GM18873 (cell line): ENCODE results near the gene VASH1.
A peak's percentile ranks its signal among the peaks of the same experiment; 100 is the strongest.

ENCODE experiments used
- ATAC-seq: cut with Tn5 transposase; IDR thresholded peaks from one replicate; pipeline ENCODE4 v1.9.1; 2021; ENCODE audit warnings: mild to moderate bottlenecking, moderate library complexity, moderate number of reproducible peaks; ENCODE audit not compliant: unreplicated experiment, low FRiP score

VASH1 gene

GRCh38 chr14:76741074-76741473, 20.2 kb upstream of the VASH1 start:
- no peak for ATAC-seq

DNA sequence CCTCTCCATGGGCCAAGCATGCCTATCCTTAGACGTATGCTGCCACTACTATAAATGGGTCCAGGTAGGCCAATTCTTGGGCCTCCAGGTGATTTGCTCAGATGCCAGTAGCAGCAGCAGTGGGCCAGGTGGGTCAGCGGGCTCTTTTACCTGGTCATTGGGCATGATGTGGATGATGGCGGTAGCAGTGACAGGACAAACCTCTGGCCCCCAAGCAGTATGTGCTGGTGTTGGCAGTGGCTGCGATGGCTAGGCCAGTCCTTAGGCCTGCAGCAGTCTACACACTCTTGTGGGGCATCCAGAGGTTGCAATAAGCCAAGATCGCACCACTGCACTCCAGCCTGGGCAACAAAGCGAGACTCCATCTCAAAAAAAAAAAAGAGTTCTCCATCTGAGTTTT, 19.1 kb upstream of the VASH1 start:
- no peak for ATAC-seq

- no peak for ATAC-seq
Measured at GRCh38 chr14:76742966-76743365, 18.3 kb upstream of the VASH1 start.

DNA sequence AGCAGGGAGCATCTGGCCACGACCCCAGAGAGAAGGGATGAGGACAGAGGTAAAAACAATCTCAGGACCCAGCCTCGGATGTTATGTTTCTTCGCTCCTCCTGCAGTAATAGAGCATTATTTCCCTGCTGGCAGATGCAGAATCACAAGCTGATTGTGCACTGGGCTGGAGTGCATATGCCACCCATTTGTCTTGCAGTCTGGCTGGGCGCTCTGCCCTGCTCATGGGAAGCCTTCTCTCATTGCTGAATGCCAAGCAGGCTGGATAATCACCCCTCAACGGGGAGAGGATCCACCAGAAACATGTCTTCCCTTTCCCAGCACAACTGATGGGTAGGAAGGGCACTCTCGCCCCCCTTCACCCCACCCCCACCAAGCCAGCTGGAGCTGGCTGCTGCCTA, 8.5 kb upstream of the VASH1 start:
- ATAC-seq = no peak

GRCh38 chr14:76753541-76754198, 7.6 kb upstream of the VASH1 start:
- no peak for ATAC-seq

- no peak for ATAC-seq
Measured at GRCh38 chr14:76754586-76754985, 6.7 kb upstream of the VASH1 start.

DNA sequence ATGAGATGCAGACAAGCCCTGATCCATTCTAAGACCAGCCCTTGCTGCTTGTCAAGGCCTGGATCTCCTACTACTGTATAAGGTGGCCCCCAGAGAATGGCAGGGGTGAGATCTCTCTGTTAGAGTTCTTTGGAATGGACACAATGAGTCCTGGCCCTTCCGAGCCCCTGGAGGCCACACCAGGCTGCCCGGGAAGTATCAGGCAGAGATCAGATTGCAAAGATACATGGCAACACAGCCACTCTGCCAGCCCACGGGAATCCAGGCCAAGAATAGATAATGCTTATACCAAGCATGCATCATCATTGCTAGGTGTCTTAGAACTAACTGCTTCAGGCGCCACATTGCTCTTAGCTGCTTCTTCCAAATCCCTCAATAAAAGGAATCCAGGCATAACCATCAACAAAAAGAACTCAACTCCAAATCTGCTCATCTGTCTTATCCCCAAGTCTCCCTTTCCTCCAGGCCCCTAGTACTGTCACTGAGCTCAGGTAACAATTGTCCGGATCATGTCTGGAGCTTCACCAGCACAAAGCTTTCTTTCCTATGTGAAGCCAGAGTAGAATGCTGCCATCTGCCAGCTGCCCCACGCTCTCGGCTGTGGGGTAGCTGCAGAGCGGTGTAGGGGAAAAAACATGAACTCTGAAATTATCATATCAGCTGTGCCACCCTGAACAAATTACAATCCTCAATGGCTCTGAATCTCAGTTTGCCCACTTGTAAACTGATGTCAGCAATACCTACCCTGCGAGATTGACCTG, 5.5 kb upstream of the VASH1 start:
- no peak for ATAC-seq

- no peak for ATAC-seq
Measured at GRCh38 chr14:76756371-76756750, 4.9 kb upstream of the VASH1 start.

DNA sequence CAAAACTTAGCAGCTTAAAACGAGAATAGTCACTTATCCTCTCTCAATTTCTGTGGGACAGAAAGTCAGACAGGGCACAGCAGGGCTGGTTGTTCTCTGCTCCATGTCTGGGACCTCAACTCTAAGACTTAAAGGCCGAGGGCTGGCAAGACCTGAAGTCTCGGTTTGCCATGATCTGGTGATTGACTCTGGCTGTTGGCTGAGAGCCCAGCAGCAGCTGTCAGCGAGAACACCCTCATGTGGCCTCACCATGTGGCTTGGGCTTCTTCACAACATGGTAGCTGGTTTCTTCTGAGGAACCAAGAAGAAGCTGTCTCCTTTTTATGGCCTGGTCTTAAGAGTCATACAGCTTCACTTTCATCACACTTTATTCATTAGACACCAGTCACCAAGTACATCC, 1.7 kb upstream of the VASH1 start:
- no peak for ATAC-seq

DNA sequence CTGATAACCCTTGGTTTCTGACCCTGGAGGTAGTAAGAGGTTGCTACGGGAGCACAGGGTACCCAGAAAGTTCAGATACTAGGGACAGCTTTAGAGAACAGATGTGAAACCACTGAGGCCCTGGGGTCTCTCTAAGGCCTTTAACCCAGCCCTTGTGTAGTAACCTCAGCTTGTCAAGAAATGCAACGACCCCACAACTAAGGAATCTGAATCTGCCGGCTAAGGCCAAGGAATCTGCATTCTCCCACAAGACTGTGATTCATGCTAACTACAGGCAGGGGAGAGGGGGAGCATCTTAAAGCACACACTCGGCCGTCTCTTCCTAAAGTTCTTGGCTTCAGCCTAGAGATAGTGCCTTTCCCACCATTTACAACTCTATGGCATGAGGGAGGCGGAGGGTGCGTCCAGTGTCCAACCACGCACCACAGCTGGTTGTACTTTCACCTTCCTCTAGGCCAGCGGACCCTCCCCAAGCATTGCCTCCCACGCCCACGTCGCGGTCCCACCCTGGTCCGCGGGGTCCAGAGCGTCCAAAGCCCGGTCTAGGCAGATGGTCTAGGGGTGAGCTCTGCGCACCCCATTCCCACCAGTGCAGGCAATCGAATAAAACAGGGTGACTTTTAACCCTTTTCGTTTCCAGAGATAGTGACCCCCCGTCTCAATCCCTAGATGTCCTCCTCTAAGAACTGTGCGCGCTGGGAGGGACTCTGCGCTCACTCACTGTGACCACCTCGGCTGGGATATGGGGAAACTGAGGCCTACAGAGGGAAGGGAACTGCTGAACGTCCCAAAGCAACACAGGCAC, 735 bp upstream of the VASH1 start:
- ATAC-seq = no peak

- ATAC-seq = no peak
Measured at GRCh38 chr14:76761960-76762410, 717 bp downstream of the VASH1 start.

- no peak for ATAC-seq
Measured at GRCh38 chr14:76762411-76763095, 1.3 kb downstream of the VASH1 start.

DNA sequence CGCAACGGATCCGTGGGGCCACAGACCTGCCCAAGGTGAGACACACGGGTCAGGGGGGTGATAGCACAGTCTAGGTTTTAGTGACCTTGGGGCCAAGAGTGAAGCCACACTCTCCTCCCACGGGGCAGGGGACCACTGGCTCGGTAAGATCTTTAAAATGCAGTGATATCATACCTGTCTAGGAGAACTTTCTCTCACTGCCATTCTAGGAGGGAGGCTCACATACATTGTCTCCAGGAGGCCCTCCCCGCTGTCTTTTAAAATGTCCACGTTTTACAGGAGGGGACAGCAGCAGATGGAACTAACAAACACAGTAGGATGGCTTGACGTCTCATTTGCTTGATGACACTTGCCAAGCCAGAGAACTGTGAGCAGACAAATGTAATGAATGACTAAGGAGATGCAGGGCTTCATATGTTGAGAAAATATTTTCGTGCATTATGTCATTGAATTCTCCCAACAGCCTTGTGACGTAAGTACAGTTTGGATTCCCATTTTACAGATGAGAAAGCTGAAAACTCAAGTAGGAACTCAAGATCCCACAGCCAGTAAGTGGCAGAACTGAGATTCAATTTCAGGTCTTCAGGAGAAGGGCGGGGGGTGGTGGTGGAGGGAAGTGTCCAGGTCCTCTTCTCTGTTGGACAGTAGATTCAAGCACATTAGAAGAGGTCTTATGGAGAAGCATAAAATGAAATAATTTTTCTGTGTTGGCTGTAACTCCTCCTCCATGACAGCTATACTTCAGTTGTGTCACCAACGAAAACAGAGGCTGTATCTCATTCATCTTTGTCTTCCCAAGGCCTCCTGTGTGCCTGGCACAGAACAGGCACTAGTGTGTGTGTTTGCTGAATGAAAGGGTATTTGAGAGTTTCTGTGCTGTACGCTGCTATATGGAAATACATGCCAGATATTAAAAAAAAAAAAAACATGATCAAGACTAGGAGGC, 2.1 kb downstream of the VASH1 start:
- no peak for ATAC-seq

- no peak for ATAC-seq
Measured at GRCh38 chr14:76765461-76765931, 4.2 kb downstream of the VASH1 start.

- ATAC-seq = peak; percentile 58
Measured at GRCh38 chr14:76767681-76768656, 6.7 kb downstream of the VASH1 start.

DNA sequence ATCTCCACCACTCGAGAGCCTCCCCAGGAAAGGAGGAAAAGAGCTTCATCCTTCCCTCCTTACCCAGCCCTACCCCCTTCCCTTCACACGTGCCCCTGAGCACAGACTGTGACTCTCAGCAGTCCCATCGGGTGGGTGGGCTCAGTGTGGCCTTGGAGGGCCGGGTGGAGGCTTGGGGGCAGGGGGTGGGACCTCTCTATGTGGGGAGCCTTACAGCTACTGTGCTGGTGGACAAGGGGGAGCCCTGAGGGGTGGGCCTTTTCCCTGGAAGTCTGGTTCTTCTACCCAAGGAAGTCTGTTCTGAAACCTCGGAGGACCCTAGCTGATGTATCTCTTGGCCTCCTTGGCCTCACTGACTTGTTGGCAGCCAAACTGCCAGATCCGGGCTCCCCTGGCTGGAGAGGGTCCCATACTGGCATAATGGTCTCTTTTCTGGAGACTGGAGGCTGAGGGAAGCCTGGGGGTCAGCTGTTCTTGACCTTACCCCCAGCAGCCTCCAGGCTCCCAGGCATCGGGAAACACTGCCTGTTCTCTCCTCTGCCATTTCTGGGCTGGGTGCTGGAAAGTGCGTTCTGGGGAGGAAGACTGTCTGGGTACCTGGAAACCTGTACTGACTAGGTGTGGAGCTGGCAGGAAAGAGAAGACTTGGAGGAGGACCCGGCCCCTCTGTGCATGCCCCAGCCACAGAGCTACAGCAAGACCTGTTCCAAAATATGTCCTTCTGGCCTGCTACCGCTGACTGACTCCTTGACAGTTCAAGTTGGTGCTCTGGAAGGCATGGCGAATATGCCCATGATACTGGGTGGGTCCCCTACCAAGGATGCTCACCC, 7.6 kb downstream of the VASH1 start:
- ATAC-seq = no peak

- no peak for ATAC-seq
Measured at GRCh38 chr14:76769636-76770292, 8.5 kb downstream of the VASH1 start.
